ENCODE data around the gene CASZ1. TPM values are rescaled to one million over a fixed set of nuclear protein-coding genes. Genes with fewer than 3 reads are reported as not detected.

CASZ1 gene
- total and polyA plus RNA-seq, 2 experiments from 2014 or later, result 6.2 to 6.7 TPM

DNA sequence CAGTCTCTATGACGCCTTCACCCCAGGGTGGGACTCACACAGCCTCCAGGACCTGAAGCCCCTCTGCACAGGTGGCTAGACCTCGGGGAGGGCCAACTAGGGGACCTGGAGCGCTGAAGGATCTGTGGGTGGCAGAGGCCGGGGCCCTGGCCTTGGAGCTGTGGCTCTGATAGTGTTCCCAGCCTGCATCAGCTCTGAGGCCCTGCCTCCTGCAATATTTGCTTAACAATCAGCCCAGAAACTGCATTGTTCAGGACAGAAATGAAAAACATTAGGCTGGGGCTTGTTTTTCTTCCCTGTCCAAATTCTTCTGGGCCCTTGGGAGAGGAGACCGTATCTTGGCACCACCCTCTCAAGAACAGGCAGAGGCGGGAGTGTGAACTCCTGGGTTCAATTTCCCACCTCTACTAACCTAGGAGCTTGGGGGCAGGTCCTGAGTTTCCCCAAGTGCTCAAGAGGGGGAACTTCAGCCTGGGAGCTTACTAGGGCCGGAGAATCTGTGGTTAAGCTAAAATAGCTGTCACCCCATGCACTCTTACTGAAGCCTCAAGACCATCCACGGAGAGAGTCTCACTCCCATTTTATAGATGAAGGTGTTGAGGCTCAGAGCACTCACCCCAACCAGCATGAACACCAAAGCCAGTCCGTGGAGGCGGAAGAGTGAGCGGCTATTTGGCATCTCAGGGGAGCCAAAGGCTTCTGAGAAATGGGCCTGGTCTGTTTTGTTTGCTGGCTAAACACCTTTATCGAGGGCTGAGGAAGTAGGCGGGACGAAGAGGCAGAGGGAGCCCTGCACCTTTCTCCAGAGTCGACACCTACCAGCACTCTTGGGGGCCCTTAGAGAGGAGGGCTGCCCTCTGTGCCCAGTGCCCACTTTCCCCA, 18.8 kb upstream of the CASZ1 start:
- H4K20me1 ChIP-seq (replicated peaks; ENCODE audit: insufficient read depth), result no peaks in the 10 kb centered on the region
- H3K4me3 Mint-ChIP-seq, result no peak overlapping the region
- no peak overlapping the region for H3K27ac ChIP-seq (ENCODE audit: low read depth)
- H3K4me3 ChIP-seq, result no peak overlapping the region; the same call in 1 of the 2 replicates
- peaks cover 15% of the 10 kb centered on the region for H3K4me1 ChIP-seq (ENCODE audit: insufficient read depth)
- H3K9me2 ChIP-seq (ENCODE audit: insufficient read depth), result no peaks in the 10 kb centered on the region
- DNase-seq (ENCODE audit: low spot score) (peak; percentile 56), ATAC-seq (peak; percentile 73)
- H2AFZ ChIP-seq, result peak overlapping the region; percentile 85
- no peaks in the 10 kb centered on the region for H3F3A ChIP-seq (replicated peaks; ENCODE audit: low read depth)
- no peaks in the 10 kb centered on the region for H3K36me3 ChIP-seq (ENCODE audit: insufficient read depth)
- no peaks in the 10 kb centered on the region for H3K36me3 Mint-ChIP-seq (ENCODE audit: low read depth)
- H3K27me3 ChIP-seq (ENCODE audit: insufficient read depth), result no peaks in the 10 kb centered on the region
- peak overlapping the region; percentile 84; the same call in 1 of the 2 replicates for H3K27ac Mint-ChIP-seq
- H3K4me2 ChIP-seq, result peak overlapping the region; percentile 66
- H3K9me3 Mint-ChIP-seq, result no peaks in the 10 kb centered on the region; the same call in 2 of the 3 replicates
- no peak for TF ChIP-seq STAT1 (IDR thresholded peaks at IDR 0.05; ENCODE audit: unreplicated experiment)
- TF ChIP-seq POLR2AphosphoS5 (IDR thresholded peaks at IDR 0.05; ENCODE audit: low read depth), result peak; percentile 33; the same call in 1 of the 2 replicates
- peaks cover 35% of the 10 kb centered on the region for H3K4me1 Mint-ChIP-seq
- H3K27me3 Mint-ChIP-seq (ENCODE audit: insufficient read depth, low read depth, poor library complexity), result peaks cover 9% of the 10 kb centered on the region
- no peaks in the 10 kb centered on the region for H3K79me2 ChIP-seq (replicated peaks; ENCODE audit: insufficient read depth)

DNA sequence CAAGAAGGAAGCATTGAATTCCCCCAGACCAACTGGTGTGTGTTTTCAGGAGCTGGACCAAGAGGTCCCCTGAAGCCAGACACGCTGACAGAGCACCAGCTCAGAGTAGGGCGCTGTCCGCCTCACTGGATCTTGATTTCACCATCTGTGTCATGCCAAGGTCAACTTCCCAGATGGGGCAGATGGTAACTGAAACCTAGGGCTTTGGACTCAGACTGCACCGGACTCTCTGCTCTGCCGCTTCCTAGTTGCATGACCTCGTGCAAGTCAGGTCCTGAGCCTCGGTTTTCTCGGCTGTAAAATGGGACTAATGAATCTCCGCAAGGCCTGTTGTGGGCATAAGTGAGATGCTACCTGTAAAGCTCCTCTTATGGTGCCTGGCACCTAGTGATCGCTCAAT, 17.9 kb upstream of the CASZ1 start:
- H3K36me3 Mint-ChIP-seq (ENCODE audit: low read depth), result no peaks in the 10 kb centered on the region
- H3K27ac Mint-ChIP-seq, result peak overlapping the region; percentile 61; the same call in 1 of the 2 replicates
- Histone ChIP-seq H4K20me1 (replicated peaks; ENCODE audit: insufficient read depth) (no peaks in the 10 kb centered on the region), H3K27me3 (ENCODE audit: insufficient read depth) (no peaks in the 10 kb centered on the region), H3K27ac (ENCODE audit: low read depth) (no peak overlapping the region), H3K79me2 (replicated peaks; ENCODE audit: insufficient read depth) (no peaks in the 10 kb centered on the region), H3K4me2 (0 out of 2 replicates have a peak overlapping the region, but pooled peaks have one; percentile 66), H3K4me1 (ENCODE audit: insufficient read depth) (peaks cover 15% of the 10 kb centered on the region), H3K4me3 (no peak overlapping the region), H3K36me3 (ENCODE audit: insufficient read depth) (no peaks in the 10 kb centered on the region), H3F3A (replicated peaks; ENCODE audit: low read depth) (no peaks in the 10 kb centered on the region), H3K9me2 (ENCODE audit: insufficient read depth) (no peaks in the 10 kb centered on the region), H2AFZ (no peak overlapping the region)
- no peaks in the 10 kb centered on the region; the same call in 2 of the 3 replicates for H3K9me3 Mint-ChIP-seq
- peaks cover 32% of the 10 kb centered on the region for H3K4me1 Mint-ChIP-seq
- ATAC-seq, result no peak
- peaks cover 9% of the 10 kb centered on the region for H3K27me3 Mint-ChIP-seq (ENCODE audit: insufficient read depth, low read depth, poor library complexity)
- H3K4me3 Mint-ChIP-seq, result no peak overlapping the region
- DNase-seq (ENCODE audit: low spot score), result no peak
- TF ChIP-seq, protein P1, sequence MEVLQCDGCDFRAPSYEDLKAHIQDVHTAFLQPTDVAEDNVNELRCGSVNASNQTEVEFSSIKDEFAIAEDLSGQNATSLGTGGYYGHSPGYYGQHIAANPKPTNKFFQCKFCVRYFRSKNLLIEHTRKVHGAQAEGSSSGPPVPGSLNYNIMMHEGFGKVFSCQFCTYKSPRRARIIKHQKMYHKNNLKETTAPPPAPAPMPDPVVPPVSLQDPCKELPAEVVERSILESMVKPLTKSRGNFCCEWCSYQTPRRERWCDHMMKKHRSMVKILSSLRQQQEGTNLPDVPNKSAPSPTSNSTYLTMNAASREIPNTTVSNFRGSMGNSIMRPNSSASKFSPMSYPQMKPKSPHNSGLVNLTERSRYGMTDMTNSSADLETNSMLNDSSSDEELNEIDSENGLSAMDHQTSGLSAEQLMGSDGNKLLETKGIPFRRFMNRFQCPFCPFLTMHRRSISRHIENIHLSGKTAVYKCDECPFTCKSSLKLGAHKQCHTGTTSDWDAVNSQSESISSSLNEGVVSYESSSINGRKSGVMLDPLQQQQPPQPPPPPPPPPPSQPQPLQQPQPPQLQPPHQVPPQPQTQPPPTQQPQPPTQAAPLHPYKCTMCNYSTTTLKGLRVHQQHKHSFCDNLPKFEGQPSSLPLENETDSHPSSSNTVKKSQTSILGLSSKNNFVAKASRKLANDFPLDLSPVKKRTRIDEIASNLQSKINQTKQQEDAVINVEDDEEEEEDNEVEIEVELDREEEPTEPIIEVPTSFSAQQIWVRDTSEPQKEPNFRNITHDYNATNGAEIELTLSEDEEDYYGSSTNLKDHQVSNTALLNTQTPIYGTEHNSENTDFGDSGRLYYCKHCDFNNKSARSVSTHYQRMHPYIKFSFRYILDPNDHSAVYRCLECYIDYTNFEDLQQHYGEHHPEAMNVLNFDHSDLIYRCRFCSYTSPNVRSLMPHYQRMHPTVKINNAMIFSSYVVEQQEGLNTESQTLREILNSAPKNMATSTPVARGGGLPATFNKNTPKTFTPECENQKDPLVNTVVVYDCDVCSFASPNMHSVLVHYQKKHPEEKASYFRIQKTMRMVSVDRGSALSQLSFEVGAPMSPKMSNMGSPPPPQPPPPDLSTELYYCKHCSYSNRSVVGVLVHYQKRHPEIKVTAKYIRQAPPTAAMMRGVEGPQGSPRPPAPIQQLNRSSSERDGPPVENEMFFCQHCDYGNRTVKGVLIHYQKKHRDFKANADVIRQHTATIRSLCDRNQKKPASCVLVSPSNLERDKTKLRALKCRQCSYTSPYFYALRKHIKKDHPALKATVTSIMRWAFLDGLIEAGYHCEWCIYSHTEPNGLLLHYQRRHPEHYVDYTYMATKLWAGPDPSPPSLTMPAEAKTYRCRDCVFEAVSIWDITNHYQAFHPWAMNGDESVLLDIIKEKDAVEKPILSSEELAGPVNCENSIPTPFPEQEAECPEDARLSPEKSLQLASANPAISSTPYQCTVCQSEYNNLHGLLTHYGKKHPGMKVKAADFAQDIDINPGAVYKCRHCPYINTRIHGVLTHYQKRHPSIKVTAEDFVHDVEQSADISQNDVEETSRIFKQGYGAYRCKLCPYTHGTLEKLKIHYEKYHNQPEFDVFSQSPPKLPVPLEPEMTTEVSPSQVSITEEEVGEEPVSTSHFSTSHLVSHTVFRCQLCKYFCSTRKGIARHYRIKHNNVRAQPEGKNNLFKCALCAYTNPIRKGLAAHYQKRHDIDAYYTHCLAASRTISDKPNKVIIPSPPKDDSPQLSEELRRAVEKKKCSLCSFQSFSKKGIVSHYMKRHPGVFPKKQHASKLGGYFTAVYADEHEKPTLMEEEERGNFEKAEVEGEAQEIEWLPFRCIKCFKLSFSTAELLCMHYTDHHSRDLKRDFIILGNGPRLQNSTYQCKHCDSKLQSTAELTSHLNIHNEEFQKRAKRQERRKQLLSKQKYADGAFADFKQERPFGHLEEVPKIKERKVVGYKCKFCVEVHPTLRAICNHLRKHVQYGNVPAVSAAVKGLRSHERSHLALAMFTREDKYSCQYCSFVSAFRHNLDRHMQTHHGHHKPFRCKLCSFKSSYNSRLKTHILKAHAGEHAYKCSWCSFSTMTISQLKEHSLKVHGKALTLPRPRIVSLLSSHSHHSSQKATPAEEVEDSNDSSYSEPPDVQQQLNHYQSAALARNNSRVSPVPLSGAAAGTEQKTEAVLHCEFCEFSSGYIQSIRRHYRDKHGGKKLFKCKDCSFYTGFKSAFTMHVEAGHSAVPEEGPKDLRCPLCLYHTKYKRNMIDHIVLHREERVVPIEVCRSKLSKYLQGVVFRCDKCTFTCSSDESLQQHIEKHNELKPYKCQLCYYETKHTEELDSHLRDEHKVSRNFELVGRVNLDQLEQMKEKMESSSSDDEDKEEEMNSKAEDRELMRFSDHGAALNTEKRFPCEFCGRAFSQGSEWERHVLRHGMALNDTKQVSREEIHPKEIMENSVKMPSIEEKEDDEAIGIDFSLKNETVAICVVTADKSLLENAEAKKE (CRISPR knock-in tag; IDR thresholded peaks at IDR 0.05), result no peak
- TF ChIP-seq CREB1 (CRISPR knock-in tag; IDR thresholded peaks at IDR 0.05; ENCODE audit: low read depth) (no peak), POLR2AphosphoS5 (IDR thresholded peaks at IDR 0.05; ENCODE audit: low read depth) (no peak), EZH2phosphoT487 (IDR thresholded peaks at IDR 0.05; ENCODE audit: unreplicated experiment) (no peak), EZH2 (IDR thresholded peaks at IDR 0.05; ENCODE audit: low read depth, unreplicated experiment) (no peak), ZNF331 (CRISPR knock-in tag; IDR thresholded peaks at IDR 0.05; ENCODE audit: low read depth) (no peak), JUNB (IDR thresholded peaks at IDR 0.05; ENCODE audit: unreplicated experiment) (no peak)
- TF ChIP-seq, protein P2, sequence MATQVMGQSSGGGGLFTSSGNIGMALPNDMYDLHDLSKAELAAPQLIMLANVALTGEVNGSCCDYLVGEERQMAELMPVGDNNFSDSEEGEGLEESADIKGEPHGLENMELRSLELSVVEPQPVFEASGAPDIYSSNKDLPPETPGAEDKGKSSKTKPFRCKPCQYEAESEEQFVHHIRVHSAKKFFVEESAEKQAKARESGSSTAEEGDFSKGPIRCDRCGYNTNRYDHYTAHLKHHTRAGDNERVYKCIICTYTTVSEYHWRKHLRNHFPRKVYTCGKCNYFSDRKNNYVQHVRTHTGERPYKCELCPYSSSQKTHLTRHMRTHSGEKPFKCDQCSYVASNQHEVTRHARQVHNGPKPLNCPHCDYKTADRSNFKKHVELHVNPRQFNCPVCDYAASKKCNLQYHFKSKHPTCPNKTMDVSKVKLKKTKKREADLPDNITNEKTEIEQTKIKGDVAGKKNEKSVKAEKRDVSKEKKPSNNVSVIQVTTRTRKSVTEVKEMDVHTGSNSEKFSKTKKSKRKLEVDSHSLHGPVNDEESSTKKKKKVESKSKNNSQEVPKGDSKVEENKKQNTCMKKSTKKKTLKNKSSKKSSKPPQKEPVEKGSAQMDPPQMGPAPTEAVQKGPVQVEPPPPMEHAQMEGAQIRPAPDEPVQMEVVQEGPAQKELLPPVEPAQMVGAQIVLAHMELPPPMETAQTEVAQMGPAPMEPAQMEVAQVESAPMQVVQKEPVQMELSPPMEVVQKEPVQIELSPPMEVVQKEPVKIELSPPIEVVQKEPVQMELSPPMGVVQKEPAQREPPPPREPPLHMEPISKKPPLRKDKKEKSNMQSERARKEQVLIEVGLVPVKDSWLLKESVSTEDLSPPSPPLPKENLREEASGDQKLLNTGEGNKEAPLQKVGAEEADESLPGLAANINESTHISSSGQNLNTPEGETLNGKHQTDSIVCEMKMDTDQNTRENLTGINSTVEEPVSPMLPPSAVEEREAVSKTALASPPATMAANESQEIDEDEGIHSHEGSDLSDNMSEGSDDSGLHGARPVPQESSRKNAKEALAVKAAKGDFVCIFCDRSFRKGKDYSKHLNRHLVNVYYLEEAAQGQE (IDR thresholded peaks at IDR 0.05; ENCODE audit: unreplicated experiment), result no peak
